Endodermal cell (in vitro differentiated cells): ENCODE results near the gene DPM1. TPM values are rescaled to one million over a fixed set of nuclear protein-coding genes. Genes with fewer than 3 reads are reported as not detected.

ENCODE experiments used
- DNase-seq: peaks from one replicate; pipeline ENCODE4 v3.0.0-alpha.2; 2017
- H3K27ac ChIP-seq: 2 replicates; pipeline ENCODE4 v1.5.1; 2013; ENCODE audit warnings: mild to moderate bottlenecking, low read depth, low read length, moderate library complexity
- H3K27me3 ChIP-seq: 2 replicates; pipeline ENCODE4 v1.6.1; 2013; ENCODE audit warnings: mild to moderate bottlenecking, low read length, moderate library complexity; ENCODE audit not compliant: insufficient read depth, control insufficient read depth, poor library complexity, severe bottlenecking
- H3K36me3 ChIP-seq: 2 replicates; pipeline ENCODE4 v1.7.0; 2013; ENCODE audit warnings: mild to moderate bottlenecking, low read length, moderate library complexity; ENCODE audit not compliant: control insufficient read depth, insufficient read depth
- H3K4me1 ChIP-seq: one replicate; pipeline ENCODE4 v1.7.0; 2013; ENCODE audit warnings: low read length; ENCODE audit not compliant: control insufficient read depth, insufficient read depth
- H3K4me3 ChIP-seq: 2 replicates; pipeline ENCODE4 v1.5.1; 2013; ENCODE audit warnings: mild to moderate bottlenecking, low read length, moderate library complexity
- H3K9ac ChIP-seq: 2 replicates; pipeline ENCODE4 v1.6.1; 2013; ENCODE audit warnings: mild to moderate bottlenecking, low read length, moderate library complexity; ENCODE audit not compliant: poor library complexity, severe bottlenecking; ENCODE audit errors: extremely low read depth
- H3K9me3 ChIP-seq: 2 replicates; pipeline ENCODE4 v1.6.1; 2013; ENCODE audit warnings: mild to moderate bottlenecking, low read length, moderate library complexity; ENCODE audit not compliant: control insufficient read depth
- H3K27ac Mint-ChIP-seq: 2 replicates; pipeline ENCODE4 v1.8.0; 2020; ENCODE audit warnings: mixed read lengths
- H3K27me3 Mint-ChIP-seq: 2 replicates; pipeline ENCODE4 v1.8.0; 2021; ENCODE audit warnings: mild to moderate bottlenecking, mixed read lengths; ENCODE audit not compliant: insufficient read depth
- H3K36me3 Mint-ChIP-seq: 2 replicates; pipeline ENCODE4 v1.8.0; 2020; ENCODE audit warnings: low read depth, mixed read lengths
- H3K4me1 Mint-ChIP-seq: 2 replicates; pipeline ENCODE4 v1.8.0; 2020; ENCODE audit warnings: mixed read lengths
- H3K4me3 Mint-ChIP-seq: 2 replicates; pipeline ENCODE4 v1.8.0; 2020; ENCODE audit warnings: mild to moderate bottlenecking, moderate library complexity, mixed read lengths
- H3K9me3 Mint-ChIP-seq: 2 replicates; pipeline ENCODE4 v1.8.0; 2020; ENCODE audit warnings: mild to moderate bottlenecking, mixed read lengths
- WGBS, 2 experiments: methylation state at CpG; one replicate each; pipeline versions ENCODE4 v1.1.5 to v1.1.7; 2013; ENCODE audit warnings: missing lambda C conversion rate in 2 of 2, mixed read lengths in 1 of 2; ENCODE audit not compliant: insufficient coverage in 1 of 2, insufficient read length in 1 of 2; 5-methylcytosine and 5-hydroxymethylcytosine counted together
- total RNA-seq, 2 donors: library from RNA; stranded (reverse); fragmentation: NEBNext Ultra II Directional in 1 of 2; extraction: Animal tissue kit (Norgen Biotek cat#: 25700) in 1 of 2; gene quantifications; 2 replicates in 1 of 2; 3 replicates in 1 of 2; pipeline ENCODE4 v1.2.1, GENCODE V29; 2021
- TF ChIP-seq, protein P1 (sequence below): fragments of 200-600 bp; sonication (generic); conservative IDR thresholded peaks from 2 replicates; pipeline ENCODE4 v1.5.0; 2021; ENCODE audit warnings: antibody characterized with exemption, mild to moderate bottlenecking

The DPM1 gene
- total RNA-seq, 2 donors from 2014 or later, result 54.9 to 58.8 TPM

DNA sequence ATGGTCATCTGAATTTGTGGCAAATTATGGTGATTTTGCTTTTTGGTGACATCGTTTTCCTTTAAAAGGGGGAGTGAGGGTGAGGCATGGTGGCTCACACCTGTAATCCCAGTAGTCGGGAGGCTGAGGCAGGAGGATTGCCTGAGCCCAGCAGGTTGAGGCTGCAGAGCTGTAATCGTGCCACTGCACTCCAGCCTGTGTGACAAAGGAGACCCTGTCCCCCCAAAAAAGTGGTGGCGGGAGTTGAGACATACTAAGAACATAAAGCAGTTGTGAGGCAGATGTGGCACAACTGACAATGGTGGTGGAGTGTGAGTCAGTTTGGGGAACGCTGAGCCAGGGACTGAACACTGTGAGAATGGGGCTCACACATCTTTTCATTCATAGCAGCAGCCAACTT, 72.6 kb downstream of the DPM1 start:
- Histone ChIP-seq H3K9me3 (no peaks in the 10 kb centered on the region), H3K4me1 (no peaks in the 10 kb centered on the region), H3K4me3 (no peak overlapping the region), H3K36me3 (peaks cover 25% of the 10 kb centered on the region), H3K27ac (no peak overlapping the region), H3K9ac (no peak overlapping the region), H3K27me3 (no peaks in the 10 kb centered on the region)
- Mint-ChIP-seq H3K27ac (peak overlapping the region; percentile 21), H3K27me3 (no peaks in the 10 kb centered on the region), H3K9me3 (no peaks in the 10 kb centered on the region), H3K36me3 (peaks cover 27% of the 10 kb centered on the region), H3K4me3 (no peak overlapping the region), H3K4me1 (no peaks in the 10 kb centered on the region)
- DNase-seq, result no peak
- TF ChIP-seq, protein P1, sequence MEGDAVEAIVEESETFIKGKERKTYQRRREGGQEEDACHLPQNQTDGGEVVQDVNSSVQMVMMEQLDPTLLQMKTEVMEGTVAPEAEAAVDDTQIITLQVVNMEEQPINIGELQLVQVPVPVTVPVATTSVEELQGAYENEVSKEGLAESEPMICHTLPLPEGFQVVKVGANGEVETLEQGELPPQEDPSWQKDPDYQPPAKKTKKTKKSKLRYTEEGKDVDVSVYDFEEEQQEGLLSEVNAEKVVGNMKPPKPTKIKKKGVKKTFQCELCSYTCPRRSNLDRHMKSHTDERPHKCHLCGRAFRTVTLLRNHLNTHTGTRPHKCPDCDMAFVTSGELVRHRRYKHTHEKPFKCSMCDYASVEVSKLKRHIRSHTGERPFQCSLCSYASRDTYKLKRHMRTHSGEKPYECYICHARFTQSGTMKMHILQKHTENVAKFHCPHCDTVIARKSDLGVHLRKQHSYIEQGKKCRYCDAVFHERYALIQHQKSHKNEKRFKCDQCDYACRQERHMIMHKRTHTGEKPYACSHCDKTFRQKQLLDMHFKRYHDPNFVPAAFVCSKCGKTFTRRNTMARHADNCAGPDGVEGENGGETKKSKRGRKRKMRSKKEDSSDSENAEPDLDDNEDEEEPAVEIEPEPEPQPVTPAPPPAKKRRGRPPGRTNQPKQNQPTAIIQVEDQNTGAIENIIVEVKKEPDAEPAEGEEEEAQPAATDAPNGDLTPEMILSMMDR, result no peak
- WGBS, 2 experiments, result 95 to 96% methylated on average over 4 to 5 of the region's 5 CpGs

- H3K9me3 ChIP-seq, result no peaks in the 10 kb centered on the region
- no peak overlapping the region for H3K4me3 Mint-ChIP-seq
- H3K4me1 Mint-ChIP-seq, result no peaks in the 10 kb centered on the region
- no peaks in the 10 kb centered on the region for H3K9me3 Mint-ChIP-seq
- H3K9ac ChIP-seq, result no peak overlapping the region
- TF ChIP-seq, protein P1, result no peak
- WGBS, 2 experiments, result 89 to 97% methylated on average over 4 to 7 of the region's 7 CpGs
- no peaks in the 10 kb centered on the region for H3K27me3 ChIP-seq
- H3K36me3 ChIP-seq, result peaks cover 18% of the 10 kb centered on the region
- H3K4me3 ChIP-seq, result no peak overlapping the region
- no peaks in the 10 kb centered on the region for H3K27me3 Mint-ChIP-seq
- no peak for DNase-seq
- H3K27ac Mint-ChIP-seq, result no peak overlapping the region
- peaks cover 22% of the 10 kb centered on the region for H3K36me3 Mint-ChIP-seq
- no peak overlapping the region for H3K27ac ChIP-seq
- H3K4me1 ChIP-seq, result no peaks in the 10 kb centered on the region
Measured at GRCh38 chr20:50885068-50885467, 73.3 kb downstream of the DPM1 start.

Other genes with a start within 250 kb of the DPM1 start
- 10 to 100 TPM; 29.0 to 36.7 TPM for gene PARD6B, start 227.0 kb downstream of the DPM1 start, total RNA-seq
- 10 to 100 TPM in 1 of 2 donors, 1 to 10 TPM in 1; 9.5 to 25.2 TPM for gene BCAS4, start 163.5 kb downstream of the DPM1 start, total RNA-seq
- 100 to 1,000 TPM; 136 to 152 TPM for gene ADNP, start 27.1 kb downstream of the DPM1 start, total RNA-seq
- gene MOCS3, start 286 bp upstream of the DPM1 start, total RNA-seq, result 1 to 10 TPM; 4.7 to 5.5 TPM
- 100 to 1,000 TPM; 106 to 126 TPM for gene KCNG1, start 64.6 kb upstream of the DPM1 start, total RNA-seq